GM12892 (cell line): Measurements from ENCODE around the gene PRKCG.

Experiments
- POLR2A ChIP-seq: IDR thresholded peaks from 2 replicates; pipeline ENCODE4 v1.6.1; 2011; ENCODE audit warnings: low read depth, low read length, control low read depth
- TAF1 ChIP-seq: IDR thresholded peaks from 2 replicates; pipeline ENCODE4 v1.6.1; 2011; ENCODE audit warnings: low read depth, mild to moderate bottlenecking, control low read depth, low read length, borderline replicate concordance

- TF ChIP-seq TAF1 (no peak), POLR2A (no peak)
Measured at GRCh38 chr19:53844849-53845246, 37.1 kb upstream of the PRKCG start.
